ENCODE measurements around the gene LRMDA.

The LRMDA gene

DNA sequence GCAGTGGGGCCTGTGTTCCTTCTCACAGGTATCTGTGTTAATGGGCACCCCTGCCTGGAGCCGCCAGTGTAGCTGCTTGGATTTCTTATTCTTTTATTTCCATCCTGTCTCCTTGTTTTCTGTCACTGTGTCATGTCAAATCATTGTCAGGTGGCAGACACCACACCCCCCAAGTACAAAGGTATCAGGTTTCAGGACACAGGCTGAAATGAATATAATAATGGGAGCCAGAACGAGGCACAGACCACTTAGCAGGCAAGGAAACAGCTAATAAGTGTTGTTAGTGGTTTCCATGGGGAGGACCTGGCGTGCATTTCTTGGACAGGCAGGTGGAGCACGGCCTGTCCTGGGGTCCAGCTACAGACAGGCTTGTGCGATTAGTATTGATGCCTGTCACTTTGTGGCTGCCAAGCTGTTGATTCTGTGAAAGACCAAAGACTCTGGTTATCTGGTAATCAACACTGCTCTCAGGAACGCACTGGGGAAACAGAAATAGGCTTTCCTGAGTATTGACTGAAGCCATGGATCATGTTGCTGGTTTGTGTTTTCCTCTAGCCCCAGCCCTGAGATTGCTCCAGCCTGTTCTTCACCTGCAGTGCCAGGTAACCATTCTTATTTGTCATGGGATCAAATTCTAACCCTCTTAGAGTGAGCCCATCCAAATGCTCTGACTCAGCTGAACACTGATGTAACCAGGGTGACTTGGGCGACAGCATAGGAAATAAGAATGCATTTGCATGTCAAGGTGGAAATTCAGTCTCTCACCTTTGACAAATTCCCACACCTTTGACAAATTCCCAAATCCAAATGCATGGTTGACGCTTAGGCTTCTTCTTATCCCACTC, 1002.0 kb downstream of the LRMDA start:
- H3K27ac Mint-ChIP-seq: no peak overlapping the region

DNA sequence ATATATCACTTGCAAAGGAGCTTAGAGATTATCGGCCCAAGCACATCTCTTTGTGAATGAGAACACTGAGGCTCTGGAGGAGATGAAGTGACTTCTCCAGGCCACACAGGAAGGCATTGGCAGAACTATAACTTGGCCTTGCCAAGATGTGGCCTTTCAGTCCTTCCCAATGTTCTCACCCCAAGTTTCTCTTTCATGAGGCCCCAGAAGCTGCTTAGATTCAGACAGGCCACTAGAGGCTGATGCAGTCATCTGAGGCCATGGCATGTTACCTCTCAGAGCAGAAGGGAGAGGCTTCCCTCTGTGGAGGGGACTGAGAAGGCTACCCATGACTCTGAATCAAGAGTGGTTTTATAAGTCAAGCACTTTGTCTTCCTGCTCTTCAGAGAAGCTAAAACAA, 1003.7 kb downstream of the LRMDA start:
- no peaks in the 10 kb centered on the region for H3K4me1 Mint-ChIP-seq (ENCODE audit: low read depth in 2 of 2)
- no peak for ATAC-seq (replicated peaks)
- H3K27ac Mint-ChIP-seq: no peak overlapping the region

More for the DNA sequence above, 1002.0 kb downstream of the LRMDA start:
- no peak overlapping the region for H3K4me3 Mint-ChIP-seq
- no peaks in the 10 kb centered on the region for H3K36me3 Mint-ChIP-seq (ENCODE audit: insufficient read depth)
- DNase-seq (no peak), ATAC-seq (replicated peaks) (no peak)
- H3K4me1 Mint-ChIP-seq (ENCODE audit: low read depth in 2 of 2): no peaks in the 10 kb centered on the region
- H3K27me3 Mint-ChIP-seq: no peaks in the 10 kb centered on the region
- H3K9me3 Mint-ChIP-seq: peaks cover 0 to 6% of the 10 kb centered on the region in 2 donors

DNA sequence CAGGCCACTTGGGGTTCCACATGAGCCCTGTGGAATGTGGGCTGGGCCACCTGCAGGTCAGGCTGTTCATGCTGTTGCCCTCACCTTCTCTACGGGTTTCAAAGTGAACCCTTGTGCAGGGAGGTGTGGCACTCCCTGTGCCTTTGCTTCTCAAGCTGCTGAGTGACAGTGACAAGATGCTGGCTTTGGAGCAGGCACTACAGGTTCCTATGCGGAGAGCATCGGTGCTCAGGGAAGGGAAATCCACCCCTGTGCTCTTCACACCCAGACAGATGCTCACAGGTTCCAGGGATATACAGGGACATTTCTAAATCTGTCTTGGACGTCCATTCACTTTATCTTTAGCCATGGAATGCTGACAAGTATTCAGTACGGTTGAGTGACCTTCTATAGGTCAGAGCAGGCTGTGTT, 1005.0 kb downstream of the LRMDA start:
- DNase-seq: no peak
- H3K36me3 Mint-ChIP-seq (ENCODE audit: insufficient read depth): no peaks in the 10 kb centered on the region
- no peak overlapping the region for H3K27ac Mint-ChIP-seq
- ATAC-seq (replicated peaks): no peak
- peaks cover 0 to 7% of the 10 kb centered on the region in 2 donors for H3K9me3 Mint-ChIP-seq
- H3K4me1 Mint-ChIP-seq (ENCODE audit: low read depth in 2 of 2): no peaks in the 10 kb centered on the region
- H3K4me3 Mint-ChIP-seq: no peak overlapping the region
- H3K27me3 Mint-ChIP-seq: no peaks in the 10 kb centered on the region

More for the DNA sequence above, 1003.7 kb downstream of the LRMDA start:
- Mint-ChIP-seq H3K27me3 (no peaks in the 10 kb centered on the region), H3K4me3 (no peak overlapping the region), H3K36me3 (ENCODE audit: insufficient read depth) (no peaks in the 10 kb centered on the region), H3K9me3 (peaks cover 0 to 6% of the 10 kb centered on the region in 2 donors)
- no peak for DNase-seq

DNA sequence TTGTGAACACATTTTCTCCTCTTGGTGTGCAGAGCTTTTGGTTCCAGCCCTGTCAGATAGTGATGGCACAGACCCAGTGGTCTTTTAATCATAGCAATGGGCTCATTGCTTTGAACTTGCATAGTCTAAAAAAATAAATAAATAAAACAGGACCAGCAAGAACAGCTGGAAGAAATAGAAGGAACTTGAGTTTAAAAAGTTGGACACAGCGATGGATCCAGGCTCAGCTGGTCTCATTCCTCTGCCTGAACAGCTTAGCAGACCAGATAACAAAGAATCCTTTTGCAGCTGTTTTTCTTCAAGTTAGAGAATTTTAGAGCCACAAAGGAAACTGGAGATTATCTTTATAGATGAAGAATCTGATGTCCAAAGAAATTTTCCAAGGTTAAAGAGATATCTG, 1005.6 kb downstream of the LRMDA start:
- no peaks in the 10 kb centered on the region for H3K4me1 Mint-ChIP-seq (ENCODE audit: low read depth in 2 of 2)
- H3K9me3 Mint-ChIP-seq: peaks cover 0 to 7% of the 10 kb centered on the region in 2 donors
- no peak overlapping the region for H3K4me3 Mint-ChIP-seq
- DNase-seq (no peak), ATAC-seq (replicated peaks) (no peak)
- no peaks in the 10 kb centered on the region for H3K36me3 Mint-ChIP-seq (ENCODE audit: insufficient read depth)
- H3K27ac Mint-ChIP-seq: no peak overlapping the region
- no peaks in the 10 kb centered on the region for H3K27me3 Mint-ChIP-seq

DNA sequence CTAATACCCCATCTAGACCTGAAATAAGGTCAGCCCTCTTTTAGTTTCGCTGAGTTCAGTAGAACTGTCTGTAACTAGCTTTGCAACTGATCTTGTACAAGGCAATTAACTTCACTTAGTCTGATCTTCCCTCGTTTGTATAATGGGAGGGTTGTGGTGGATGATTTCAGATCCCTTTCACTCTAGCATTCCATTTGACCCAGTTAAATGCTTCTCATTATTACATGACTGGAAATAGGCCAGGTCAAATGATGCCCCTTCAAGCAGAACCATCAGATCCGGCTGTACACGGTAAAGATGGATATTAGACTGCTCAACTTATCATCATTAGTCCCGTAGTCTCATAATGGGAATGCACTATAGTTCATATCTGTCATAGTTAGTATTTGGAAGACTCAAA, 1009.0 kb downstream of the LRMDA start:
- Mint-ChIP-seq H3K27me3 (no peaks in the 10 kb centered on the region), H3K9me3 (peaks cover 0 to 7% of the 10 kb centered on the region in 2 donors), H3K27ac (no peak overlapping the region), H3K4me1 (ENCODE audit: low read depth in 2 of 2) (no peaks in the 10 kb centered on the region), H3K4me3 (no peak overlapping the region), H3K36me3 (ENCODE audit: insufficient read depth) (no peaks in the 10 kb centered on the region)
- ATAC-seq (replicated peaks) (no peak), DNase-seq (no peak)

DNA sequence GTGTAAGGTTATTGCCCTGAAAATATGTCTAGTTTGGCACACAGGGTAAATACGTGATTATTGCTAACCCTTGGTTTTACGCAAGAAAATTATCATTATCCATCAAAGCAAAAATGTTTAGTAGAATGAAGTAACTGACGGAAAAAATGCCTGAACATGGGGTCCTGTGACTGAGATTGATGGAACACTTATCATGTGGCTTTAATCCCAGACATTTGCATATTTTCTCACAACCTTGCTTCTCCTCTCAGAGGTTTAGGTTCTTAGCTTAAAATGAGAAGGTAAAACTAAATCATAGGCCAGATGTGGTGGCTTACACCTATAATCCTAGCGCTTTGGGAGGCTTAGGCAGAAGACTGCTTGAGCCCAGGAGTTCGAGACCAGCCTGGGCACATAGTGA, 1010.7 kb downstream of the LRMDA start:
- no peaks in the 10 kb centered on the region for H3K27me3 Mint-ChIP-seq
- DNase-seq (no peak), ATAC-seq (replicated peaks) (no peak)
- H3K9me3 Mint-ChIP-seq: peaks cover 0 to 7% of the 10 kb centered on the region in 2 donors
- no peak overlapping the region for H3K4me3 Mint-ChIP-seq
- H3K36me3 Mint-ChIP-seq (ENCODE audit: insufficient read depth): no peaks in the 10 kb centered on the region
- H3K27ac Mint-ChIP-seq: no peak overlapping the region
- H3K4me1 Mint-ChIP-seq (ENCODE audit: low read depth in 2 of 2): no peaks in the 10 kb centered on the region

DNA sequence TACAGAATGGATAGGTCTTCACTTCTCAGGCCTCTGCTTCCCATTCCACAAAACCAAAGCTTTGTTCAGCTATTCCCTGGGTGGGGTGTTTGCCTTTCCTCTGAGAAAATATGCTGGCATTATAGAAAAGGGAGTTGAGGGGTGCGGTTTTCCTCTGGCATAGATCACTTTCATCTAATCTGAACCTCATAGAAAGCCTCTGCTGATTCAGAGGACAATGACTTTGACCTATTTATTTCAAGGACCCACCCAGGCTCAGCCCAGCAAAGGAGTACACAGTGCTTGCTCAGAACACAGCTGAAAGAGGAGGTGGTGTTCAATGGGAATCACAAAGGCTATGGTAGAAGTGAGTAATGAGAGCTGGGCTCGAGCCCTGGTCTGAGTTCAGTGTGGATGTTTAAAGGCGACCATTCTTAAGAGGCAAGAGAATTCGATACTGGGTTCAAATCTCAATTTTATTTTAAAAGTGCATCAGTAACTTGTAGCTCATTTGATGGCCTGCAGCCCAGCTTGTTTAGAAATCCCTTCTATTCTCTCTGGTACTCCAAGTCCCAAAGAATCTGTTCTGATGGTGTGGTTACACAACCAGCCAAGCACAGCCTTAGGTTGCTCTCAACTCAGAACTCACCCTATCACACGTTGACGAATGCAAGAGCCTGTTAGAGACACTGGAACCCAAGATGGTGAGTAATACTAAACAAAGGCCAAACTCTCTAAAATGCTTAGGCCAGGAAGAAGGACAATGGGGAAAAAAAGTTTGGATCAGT, 1012.8 kb downstream of the LRMDA start:
- Mint-ChIP-seq H3K4me3 (no peak overlapping the region), H3K27me3 (no peaks in the 10 kb centered on the region), H3K36me3 (ENCODE audit: insufficient read depth) (no peaks in the 10 kb centered on the region), H3K4me1 (ENCODE audit: low read depth in 2 of 2) (no peaks in the 10 kb centered on the region), H3K9me3 (peaks cover 0 to 5% of the 10 kb centered on the region in 2 donors), H3K27ac (no peak overlapping the region)
- ATAC-seq (replicated peaks) (no peak), DNase-seq (no peak)

DNA sequence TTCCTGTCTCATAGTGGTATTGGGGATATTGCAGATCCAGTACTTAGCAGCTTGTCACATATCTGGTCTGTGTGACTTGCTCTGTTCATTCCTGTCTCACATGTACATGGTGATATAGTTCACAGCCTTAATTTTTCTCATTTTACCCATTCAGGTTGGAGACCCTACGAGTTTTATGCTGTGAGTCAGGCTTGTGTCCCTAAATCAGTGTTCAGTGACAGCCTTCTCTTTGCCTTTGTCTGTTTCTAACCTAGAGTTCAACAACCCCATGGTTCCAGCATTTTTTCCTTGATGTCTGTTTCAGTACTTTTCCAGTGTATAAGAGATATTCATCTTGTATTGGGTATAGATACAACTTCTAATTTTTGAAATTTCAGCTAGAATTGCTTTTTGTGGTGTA, 1016.2 kb downstream of the LRMDA start:
- ATAC-seq (replicated peaks): no peak
- Mint-ChIP-seq H3K36me3 (ENCODE audit: insufficient read depth) (no peaks in the 10 kb centered on the region), H3K27ac (no peak overlapping the region), H3K9me3 (no peaks in the 10 kb centered on the region), H3K27me3 (no peaks in the 10 kb centered on the region), H3K4me3 (no peak overlapping the region), H3K4me1 (ENCODE audit: low read depth in 2 of 2) (no peaks in the 10 kb centered on the region)
- DNase-seq: no peak

DNA sequence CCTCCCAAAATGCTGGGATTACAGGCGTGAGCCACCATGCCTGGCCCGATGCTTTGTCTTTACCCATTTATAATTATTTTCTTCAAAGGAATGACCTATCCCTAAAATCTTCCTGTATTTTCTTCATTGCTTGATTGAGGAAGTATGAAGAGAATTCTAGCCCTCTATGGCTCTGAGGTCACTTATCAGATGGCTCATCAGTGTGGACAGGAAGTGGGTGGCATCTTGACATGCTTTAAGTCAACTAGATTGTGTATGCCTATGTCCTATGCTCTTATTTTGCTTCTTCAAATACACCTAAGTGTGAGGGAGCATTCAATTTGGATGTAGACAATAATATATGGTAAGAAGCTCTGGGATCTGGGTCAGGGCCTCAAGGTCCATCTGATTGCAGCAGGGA, 1020.5 kb downstream of the LRMDA start:
- no peak overlapping the region for H3K4me3 Mint-ChIP-seq
- no peaks in the 10 kb centered on the region for H3K27me3 Mint-ChIP-seq
- H3K27ac Mint-ChIP-seq: no peak overlapping the region
- no peak for DNase-seq
- no peaks in the 10 kb centered on the region for H3K36me3 Mint-ChIP-seq (ENCODE audit: insufficient read depth)
- H3K4me1 Mint-ChIP-seq (ENCODE audit: low read depth in 2 of 2): no peaks in the 10 kb centered on the region
- ATAC-seq (replicated peaks): no peak
- H3K9me3 Mint-ChIP-seq: peaks cover 0 to 10% of the 10 kb centered on the region in 2 donors

DNA sequence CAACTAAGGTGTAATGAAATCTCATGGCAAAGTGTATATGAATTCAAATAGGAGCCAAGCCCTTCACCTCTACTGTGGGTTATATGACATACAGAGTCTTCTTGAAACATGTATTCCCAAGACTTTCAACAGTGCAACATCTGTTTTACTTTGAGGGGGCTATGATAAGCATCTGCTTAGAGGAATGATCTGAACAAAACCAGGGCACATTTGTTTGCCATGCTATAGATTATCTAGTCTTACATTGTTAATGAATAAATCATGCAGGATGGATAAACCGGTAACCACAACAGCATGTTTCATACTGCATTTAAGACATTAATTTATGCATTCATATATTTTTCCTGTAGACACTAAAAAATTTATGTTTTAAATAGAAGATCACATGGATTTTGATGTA, 1021.9 kb downstream of the LRMDA start:
- Mint-ChIP-seq H3K9me3 (peaks cover 0 to 10% of the 10 kb centered on the region in 2 donors), H3K27ac (no peak overlapping the region), H3K27me3 (no peaks in the 10 kb centered on the region), H3K4me3 (no peak overlapping the region), H3K4me1 (ENCODE audit: low read depth in 2 of 2) (no peaks in the 10 kb centered on the region), H3K36me3 (ENCODE audit: insufficient read depth) (no peaks in the 10 kb centered on the region)
- ATAC-seq (replicated peaks) (no peak), DNase-seq (no peak)

DNA sequence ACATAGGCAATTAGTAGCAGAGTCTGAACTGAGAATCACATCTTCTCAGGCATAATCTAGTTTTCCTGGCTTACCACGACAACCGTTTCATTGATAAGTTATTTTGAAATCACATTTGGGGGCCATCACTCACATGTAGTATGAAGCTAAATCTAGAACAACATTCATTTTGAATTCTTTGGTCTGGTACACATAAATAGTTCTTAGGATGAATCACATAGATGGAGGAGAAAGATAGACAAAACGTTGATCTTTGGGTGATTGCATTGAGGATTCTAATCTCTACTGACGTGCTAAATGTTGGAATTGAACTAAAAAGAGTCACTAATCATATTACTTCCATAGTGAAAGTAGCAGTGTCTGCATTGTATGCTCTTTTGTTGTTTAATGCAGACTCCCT, 1022.6 kb downstream of the LRMDA start:
- Mint-ChIP-seq H3K27ac (no peak overlapping the region), H3K4me3 (no peak overlapping the region), H3K27me3 (no peaks in the 10 kb centered on the region), H3K4me1 (ENCODE audit: low read depth in 2 of 2) (no peaks in the 10 kb centered on the region), H3K36me3 (ENCODE audit: insufficient read depth) (no peaks in the 10 kb centered on the region), H3K9me3 (peaks cover 0 to 11% of the 10 kb centered on the region in 2 donors)
- ATAC-seq (replicated peaks) (no peak), DNase-seq (no peak)

DNA sequence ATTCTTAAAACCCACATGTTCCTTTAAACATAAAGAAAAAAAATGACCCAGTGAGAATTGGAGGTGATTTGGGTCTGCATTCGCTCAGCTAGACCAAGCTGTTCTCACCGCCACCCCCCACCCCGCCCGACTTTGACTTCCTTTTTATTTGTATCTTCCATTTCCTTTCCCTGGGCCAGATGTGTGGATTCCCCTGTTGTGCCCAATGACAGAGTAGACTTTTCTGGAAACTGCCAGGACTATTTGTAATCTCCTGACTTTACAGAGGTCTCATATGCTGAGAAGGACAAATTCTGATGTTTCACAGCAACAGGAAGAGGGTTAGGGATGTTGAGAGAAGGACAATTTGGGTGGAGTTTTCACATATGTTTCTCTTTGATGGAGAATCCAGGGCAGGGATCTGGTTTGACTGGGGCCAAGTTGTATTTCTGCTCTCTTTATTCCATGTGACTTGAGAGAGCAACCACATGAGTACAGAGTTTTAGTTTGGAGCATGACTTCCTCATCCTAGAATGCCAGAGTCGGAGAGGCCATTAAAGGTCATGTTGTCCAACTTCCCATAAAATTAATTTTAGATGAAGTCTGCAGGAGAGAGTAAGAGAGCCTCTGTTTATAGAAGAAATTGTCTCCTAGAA, 1023.2 kb downstream of the LRMDA start:
- Mint-ChIP-seq H3K36me3 (ENCODE audit: insufficient read depth) (no peaks in the 10 kb centered on the region), H3K9me3 (peaks cover 0 to 13% of the 10 kb centered on the region in 2 donors)

DNA sequence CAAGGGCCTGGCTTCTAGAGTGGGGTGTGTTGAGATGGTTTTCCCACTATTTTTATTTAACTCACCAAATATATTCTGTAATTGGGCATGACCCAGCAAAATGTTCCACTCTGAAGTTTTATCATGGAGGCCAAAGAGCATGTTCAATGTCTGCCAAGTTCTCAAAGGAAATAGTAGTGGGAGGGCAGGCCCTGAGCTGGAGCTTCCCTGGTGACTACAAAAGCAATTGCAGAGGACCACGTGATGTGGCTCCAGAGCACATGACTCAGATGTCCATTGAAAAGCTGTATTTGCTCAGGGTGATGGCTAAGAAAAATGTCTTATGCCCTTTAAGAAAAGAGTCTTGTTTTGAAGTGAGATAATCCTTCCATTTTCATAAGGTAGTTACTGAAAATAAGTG, 1024.8 kb downstream of the LRMDA start:
- DNase-seq (no peak), ATAC-seq (replicated peaks) (no peak)
- H3K27me3 Mint-ChIP-seq: no peaks in the 10 kb centered on the region
- H3K27ac Mint-ChIP-seq: no peak overlapping the region
- no peaks in the 10 kb centered on the region for H3K36me3 Mint-ChIP-seq (ENCODE audit: insufficient read depth)
- peaks cover 0 to 13% of the 10 kb centered on the region in 2 donors for H3K9me3 Mint-ChIP-seq
- H3K4me3 Mint-ChIP-seq: no peak overlapping the region
- H3K4me1 Mint-ChIP-seq (ENCODE audit: low read depth in 2 of 2): no peaks in the 10 kb centered on the region

More for the DNA sequence above, 1023.2 kb downstream of the LRMDA start:
- Mint-ChIP-seq H3K27me3 (no peaks in the 10 kb centered on the region), H3K4me3 (no peak overlapping the region), H3K27ac (no peak overlapping the region), H3K4me1 (ENCODE audit: low read depth in 2 of 2) (no peaks in the 10 kb centered on the region)
- DNase-seq (no peak), ATAC-seq (replicated peaks) (no peak)
